SK-N-SH (cell line): Measurements from ENCODE around the gene CSTPP1. TPM values are rescaled to one million over a fixed set of nuclear protein-coding genes. Genes with fewer than 3 reads are reported as not detected.

ENCODE experiments used
- CTCF ChIA-PET: fragments of 300-600, 350-600 bp; formaldehyde crosslinking; extraction: SDS; loops from one replicate; lab custom pipeline; 2021; lab: Yijun Ruan, JAX
- POLR2A ChIA-PET: fragments of 350-600 bp; sonication (Branson Sonifier 250); formaldehyde crosslinking; extraction: SDS; loops from one replicate; lab custom pipeline; 2020; ENCODE audit warnings: antibody characterized with exemption, inconsistent platforms; lab: Yijun Ruan, JAX
- DNase-seq: peaks from one replicate; pipeline ENCODE4 v3.0.0; 2012
- H2AFZ ChIP-seq: fragments of 200-600 bp; sonication (generic); 2 replicates; pipeline ENCODE4 v1.8.1; 2016; ENCODE audit warnings: antibody characterized with exemption, mild to moderate bottlenecking, low read depth
- H3F3A ChIP-seq: fragments of 200-600 bp; sonication (generic); replicated peaks from 2 replicates; pipeline ENCODE3; 2016; ENCODE audit warnings: antibody characterized with exemption, mild to moderate bottlenecking; ENCODE audit not compliant: insufficient read depth
- H3K27ac ChIP-seq, 2 experiments: fragments of 200-500 bp in 1 of 2; fragments of 200-600 bp in 1 of 2; sonication (Bioruptor generic) in 1 of 2; sonication (generic), shearing (Covaris generic) in 1 of 2; 2 replicates each; pipeline versions ENCODE4 v1.5.1 to v1.6.1; 2014 to 2016; ENCODE audit warnings: low read depth in 2 of 2, inconsistent platforms in 1 of 2, low read length in 1 of 2, mild to moderate bottlenecking in 1 of 2, mixed read lengths in 1 of 2
- H3K27me3 ChIP-seq: fragments of 200-600 bp; sonication (generic), shearing (Covaris generic); 2 replicates; pipeline ENCODE4 v1.6.1; 2016; ENCODE audit warnings: mixed run types; ENCODE audit not compliant: insufficient read depth
- H3K36me3 ChIP-seq, 2 experiments: fragments of 200-500 bp in 1 of 2; fragments of 200-600 bp in 1 of 2; sonication (Bioruptor generic) in 1 of 2; sonication (generic) in 1 of 2; replicated peaks in 1 of 2; 2 replicates each; pipeline versions ENCODE3 to v1.5.1; 2014 to 2016; ENCODE audit warnings: low read length in 1 of 2, mild to moderate bottlenecking in 1 of 2; ENCODE audit not compliant: insufficient read depth in 2 of 2, control insufficient read depth in 1 of 2
- H3K4me1 ChIP-seq, 2 experiments: fragments of 200-500 bp in 1 of 2; fragments of 200-600 bp in 1 of 2; sonication (Bioruptor generic) in 1 of 2; sonication (generic), shearing (Covaris generic) in 1 of 2; 2 replicates each; pipeline versions ENCODE4 v1.5.1 to v1.6.1; 2014 to 2016; ENCODE audit warnings: low read depth in 1 of 2, low read length in 1 of 2, mixed run types in 1 of 2; ENCODE audit not compliant: insufficient read depth in 2 of 2, control insufficient read depth in 1 of 2
- H3K4me2 ChIP-seq: fragments of 200-600 bp; sonication (generic), shearing (Covaris generic); 2 replicates; pipeline ENCODE4 v1.6.1; 2017; ENCODE audit warnings: mixed run types
- H3K4me3 ChIP-seq, 2 experiments: fragments of 200-500 bp in 1 of 2; fragments of 200-600 bp in 1 of 2; sonication (Bioruptor generic) in 1 of 2; sonication (generic), shearing (Covaris generic) in 1 of 2; 2 replicates each; pipeline versions ENCODE4 v1.5.1 to v1.8.1; 2014 to 2016; ENCODE audit warnings: low read depth in 2 of 2, inconsistent platforms in 1 of 2, low read length in 1 of 2, mild to moderate bottlenecking in 1 of 2, mixed read lengths in 1 of 2, moderate library complexity in 1 of 2
- H3K79me2 ChIP-seq: fragments of 200-600 bp; sonication (generic); 2 replicates; pipeline ENCODE4 v1.8.1; 2017; ENCODE audit warnings: mild to moderate bottlenecking; ENCODE audit not compliant: insufficient read depth
- H3K9ac ChIP-seq: fragments of 200-600 bp; sonication (generic); 2 replicates; pipeline ENCODE4 v1.6.1; 2017; ENCODE audit warnings: mixed run types
- H3K9me2 ChIP-seq: fragments of 200-600 bp; sonication (generic); 2 replicates; pipeline ENCODE4 v1.6.1; 2017; ENCODE audit warnings: mixed run types
- H3K9me3 ChIP-seq: fragments of 200-600 bp; sonication (generic); 2 replicates; pipeline ENCODE4 v1.6.1; 2017; ENCODE audit warnings: mixed run types, mild to moderate bottlenecking, moderate library complexity
- H4K20me1 ChIP-seq: fragments of 200-600 bp; sonication (generic); 2 replicates; pipeline ENCODE4 v1.6.1; 2017; ENCODE audit warnings: mild to moderate bottlenecking, mixed run types; ENCODE audit not compliant: insufficient read depth
- CHD2 ChIP-seq: fragments of 150-350 bp; IDR thresholded peaks from 2 replicates; pipeline ENCODE4 v1.6.1; 2018; ENCODE audit warnings: low read length; ENCODE audit not compliant: partially characterized antibody
- FOSL2 ChIP-seq: IDR thresholded peaks from 2 replicates; pipeline ENCODE4 v1.4.0; 2012; ENCODE audit warnings: low read depth, mild to moderate bottlenecking, moderate library complexity, borderline replicate concordance
- FOXJ3 ChIP-seq: sonication (generic); formaldehyde crosslinking; IDR thresholded peaks from 2 replicates; pipeline ENCODE4 v1.5.1; 2020; ENCODE audit warnings: mild to moderate bottlenecking, missing genetic modification reagents
- GABPA ChIP-seq: IDR thresholded peaks from 2 replicates; pipeline ENCODE4 v1.4.0; 2012; ENCODE audit warnings: low read depth, mild to moderate bottlenecking
- GATA2 ChIP-seq: sonication (generic); formaldehyde crosslinking; IDR thresholded peaks from 2 replicates; pipeline ENCODE4 v1.5.0; 2020; ENCODE audit warnings: mild to moderate bottlenecking, missing genetic modification reagents
- JUND ChIP-seq: IDR thresholded peaks from 2 replicates; pipeline ENCODE4 v1.4.0; 2012
- MEF2A ChIP-seq: IDR thresholded peaks from 2 replicates; pipeline ENCODE4 v1.4.0; 2012; ENCODE audit warnings: low read depth, borderline replicate concordance
- MXI1 ChIP-seq: IDR thresholded peaks from 2 replicates; pipeline ENCODE4 v1.6.1; 2012; ENCODE audit warnings: mild to moderate bottlenecking, low read depth, low read length, improper control_type of control experiment
- POLR2AphosphoS5 ChIP-seq: IDR thresholded peaks from 2 replicates; pipeline ENCODE4 v1.6.1; 2012; ENCODE audit warnings: low read depth, low read length
- RFX5 ChIP-seq: IDR thresholded peaks from 2 replicates; pipeline ENCODE4 v1.6.1; 2012; ENCODE audit warnings: mild to moderate bottlenecking, improper control_type of control experiment, low read length
- SIN3A ChIP-seq: IDR thresholded peaks from 2 replicates; pipeline ENCODE4 v1.6.1; 2012; ENCODE audit warnings: low read depth, mild to moderate bottlenecking, low read length, moderate library complexity, borderline replicate concordance
- SMC3 ChIP-seq: IDR thresholded peaks from 2 replicates; pipeline ENCODE4 v1.6.1; 2012; ENCODE audit warnings: low read depth, low read length, improper control_type of control experiment
- TAF1 ChIP-seq: IDR thresholded peaks from 2 replicates; pipeline ENCODE4 v1.6.1; 2012; ENCODE audit warnings: low read depth, mild to moderate bottlenecking, low read length, moderate library complexity, borderline replicate concordance
- TEAD4 ChIP-seq: IDR thresholded peaks from 2 replicates; pipeline ENCODE4 v1.4.0; 2012; ENCODE audit warnings: mild to moderate bottlenecking, borderline replicate concordance; ENCODE audit not compliant: insufficient read depth
- WGBS: methylation state at CpG from one replicate; pipeline ENCODE4 v1.1.6; 2017; ENCODE audit warnings: low lambda C conversion rate; 5-methylcytosine and 5-hydroxymethylcytosine counted together
- polyA plus RNA-seq, 3 experiments: library from polyadenylated mRNA; depleted of rRNA; stranded (reverse); fragments of >200 nt; gene quantifications; 2 replicates each; pipeline ENCODE4 v1.2.3, GENCODE V29; 2012
- TF ChIP-seq, protein P1 (sequence below): IDR thresholded peaks from 2 replicates; pipeline ENCODE4 v1.4.0; 2012; ENCODE audit warnings: low read depth, borderline replicate concordance
- TF ChIP-seq, protein P2 (sequence below): IDR thresholded peaks from 2 replicates; pipeline ENCODE4 v1.4.0; 2012; ENCODE audit warnings: low read depth
- TF ChIP-seq, protein P3 (sequence below): IDR thresholded peaks from 2 replicates; pipeline ENCODE4 v1.4.0; 2012; ENCODE audit warnings: low read depth, borderline replicate concordance
- TF ChIP-seq, protein P4 (sequence below): IDR thresholded peaks from 2 replicates; pipeline ENCODE4 v1.6.1; 2012; ENCODE audit warnings: mild to moderate bottlenecking, low read depth, low read length, moderate library complexity
- TF ChIP-seq, protein P5 (sequence below): fragments of 150-350 bp; IDR thresholded peaks from 2 replicates; pipeline ENCODE4 v1.6.1; 2017; ENCODE audit warnings: antibody characterized with exemption, low read length, low read depth, borderline replicate concordance
- TF ChIP-seq, protein P6 (sequence below): IDR thresholded peaks from 2 replicates; pipeline ENCODE4; 2012

The CSTPP1 gene
- polyA plus RNA-seq, 1 of the 3 experiments (the other 2 are of a cell fraction), result 85.7 TPM

DNA sequence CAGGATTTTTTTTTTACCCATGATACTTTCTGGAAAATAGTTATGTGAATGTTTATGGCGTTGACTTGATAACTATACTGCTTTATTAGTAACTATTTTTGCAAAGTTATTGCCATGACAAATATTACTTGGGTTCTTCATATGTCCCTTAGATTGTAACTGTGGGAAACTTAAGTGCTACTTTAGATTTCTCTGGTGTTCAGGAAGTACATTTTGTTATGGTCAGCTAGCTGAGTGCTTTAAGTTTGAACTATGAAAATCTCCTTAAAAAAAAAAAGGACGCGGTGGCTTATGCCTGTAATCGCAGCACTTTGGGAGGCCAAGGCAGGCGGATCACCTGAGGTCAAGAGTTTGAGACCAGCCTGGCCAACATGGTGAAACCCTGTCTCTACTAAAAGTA lies 42.8 kb downstream of the CSTPP1 start:
- Histone ChIP-seq H3F3A (peaks cover 21% of the 10 kb centered on the region), H2AFZ (no peak overlapping the region), H4K20me1 (no peaks in the 10 kb centered on the region), H3K4me2 (no peak overlapping the region), H3K4me1 (peaks cover 3 to 22% of the 10 kb centered on the region in 2 experiments), H3K27ac (peak overlapping the region in 1 of 2 experiments; percentile 68; a peak in 2 of 4 replicates), H3K9me2 (no peaks in the 10 kb centered on the region), H3K36me3 (peaks cover 0 to 5% of the 10 kb centered on the region in 2 experiments), H3K79me2 (peaks cover 16% of the 10 kb centered on the region), H3K9me3 (no peaks in the 10 kb centered on the region), H3K27me3 (no peaks in the 10 kb centered on the region), H3K4me3 (no peak overlapping the region; a peak in 1 of 4 replicates), H3K9ac (no peak overlapping the region)
- 83% methylated on average over 5 of the region's 5 CpGs for WGBS
- no peak for TF ChIP-seq RFX5
- TF ChIP-seq JUND, result no peak
- no peak for TF ChIP-seq GABPA
- no peak for TF ChIP-seq SMC3
- TF ChIP-seq, protein P1, sequence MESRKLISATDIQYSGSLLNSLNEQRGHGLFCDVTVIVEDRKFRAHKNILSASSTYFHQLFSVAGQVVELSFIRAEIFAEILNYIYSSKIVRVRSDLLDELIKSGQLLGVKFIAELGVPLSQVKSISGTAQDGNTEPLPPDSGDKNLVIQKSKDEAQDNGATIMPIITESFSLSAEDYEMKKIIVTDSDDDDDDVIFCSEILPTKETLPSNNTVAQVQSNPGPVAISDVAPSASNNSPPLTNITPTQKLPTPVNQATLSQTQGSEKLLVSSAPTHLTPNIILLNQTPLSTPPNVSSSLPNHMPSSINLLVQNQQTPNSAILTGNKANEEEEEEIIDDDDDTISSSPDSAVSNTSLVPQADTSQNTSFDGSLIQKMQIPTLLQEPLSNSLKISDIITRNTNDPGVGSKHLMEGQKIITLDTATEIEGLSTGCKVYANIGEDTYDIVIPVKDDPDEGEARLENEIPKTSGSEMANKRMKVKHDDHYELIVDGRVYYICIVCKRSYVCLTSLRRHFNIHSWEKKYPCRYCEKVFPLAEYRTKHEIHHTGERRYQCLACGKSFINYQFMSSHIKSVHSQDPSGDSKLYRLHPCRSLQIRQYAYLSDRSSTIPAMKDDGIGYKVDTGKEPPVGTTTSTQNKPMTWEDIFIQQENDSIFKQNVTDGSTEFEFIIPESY, result no peak
- TF ChIP-seq GATA2 (CRISPR knock-in tag), result no peak
- no peak for TF ChIP-seq SIN3A
- no peak for TF ChIP-seq FOXJ3 (CRISPR knock-in tag)
- TF ChIP-seq CHD2, result no peak
- no peak for TF ChIP-seq POLR2AphosphoS5
- TF ChIP-seq TAF1, result no peak
- TF ChIP-seq, protein P2, sequence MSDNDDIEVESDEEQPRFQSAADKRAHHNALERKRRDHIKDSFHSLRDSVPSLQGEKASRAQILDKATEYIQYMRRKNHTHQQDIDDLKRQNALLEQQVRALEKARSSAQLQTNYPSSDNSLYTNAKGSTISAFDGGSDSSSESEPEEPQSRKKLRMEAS, result no peak
- TF ChIP-seq, protein P3, sequence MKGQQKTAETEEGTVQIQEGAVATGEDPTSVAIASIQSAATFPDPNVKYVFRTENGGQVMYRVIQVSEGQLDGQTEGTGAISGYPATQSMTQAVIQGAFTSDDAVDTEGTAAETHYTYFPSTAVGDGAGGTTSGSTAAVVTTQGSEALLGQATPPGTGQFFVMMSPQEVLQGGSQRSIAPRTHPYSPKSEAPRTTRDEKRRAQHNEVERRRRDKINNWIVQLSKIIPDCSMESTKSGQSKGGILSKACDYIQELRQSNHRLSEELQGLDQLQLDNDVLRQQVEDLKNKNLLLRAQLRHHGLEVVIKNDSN, result no peak
- TF ChIP-seq TEAD4, result no peak
- TF ChIP-seq MEF2A, result no peak
- TF ChIP-seq, protein P4, sequence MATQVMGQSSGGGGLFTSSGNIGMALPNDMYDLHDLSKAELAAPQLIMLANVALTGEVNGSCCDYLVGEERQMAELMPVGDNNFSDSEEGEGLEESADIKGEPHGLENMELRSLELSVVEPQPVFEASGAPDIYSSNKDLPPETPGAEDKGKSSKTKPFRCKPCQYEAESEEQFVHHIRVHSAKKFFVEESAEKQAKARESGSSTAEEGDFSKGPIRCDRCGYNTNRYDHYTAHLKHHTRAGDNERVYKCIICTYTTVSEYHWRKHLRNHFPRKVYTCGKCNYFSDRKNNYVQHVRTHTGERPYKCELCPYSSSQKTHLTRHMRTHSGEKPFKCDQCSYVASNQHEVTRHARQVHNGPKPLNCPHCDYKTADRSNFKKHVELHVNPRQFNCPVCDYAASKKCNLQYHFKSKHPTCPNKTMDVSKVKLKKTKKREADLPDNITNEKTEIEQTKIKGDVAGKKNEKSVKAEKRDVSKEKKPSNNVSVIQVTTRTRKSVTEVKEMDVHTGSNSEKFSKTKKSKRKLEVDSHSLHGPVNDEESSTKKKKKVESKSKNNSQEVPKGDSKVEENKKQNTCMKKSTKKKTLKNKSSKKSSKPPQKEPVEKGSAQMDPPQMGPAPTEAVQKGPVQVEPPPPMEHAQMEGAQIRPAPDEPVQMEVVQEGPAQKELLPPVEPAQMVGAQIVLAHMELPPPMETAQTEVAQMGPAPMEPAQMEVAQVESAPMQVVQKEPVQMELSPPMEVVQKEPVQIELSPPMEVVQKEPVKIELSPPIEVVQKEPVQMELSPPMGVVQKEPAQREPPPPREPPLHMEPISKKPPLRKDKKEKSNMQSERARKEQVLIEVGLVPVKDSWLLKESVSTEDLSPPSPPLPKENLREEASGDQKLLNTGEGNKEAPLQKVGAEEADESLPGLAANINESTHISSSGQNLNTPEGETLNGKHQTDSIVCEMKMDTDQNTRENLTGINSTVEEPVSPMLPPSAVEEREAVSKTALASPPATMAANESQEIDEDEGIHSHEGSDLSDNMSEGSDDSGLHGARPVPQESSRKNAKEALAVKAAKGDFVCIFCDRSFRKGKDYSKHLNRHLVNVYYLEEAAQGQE, result no peak
- TF ChIP-seq, protein P5, sequence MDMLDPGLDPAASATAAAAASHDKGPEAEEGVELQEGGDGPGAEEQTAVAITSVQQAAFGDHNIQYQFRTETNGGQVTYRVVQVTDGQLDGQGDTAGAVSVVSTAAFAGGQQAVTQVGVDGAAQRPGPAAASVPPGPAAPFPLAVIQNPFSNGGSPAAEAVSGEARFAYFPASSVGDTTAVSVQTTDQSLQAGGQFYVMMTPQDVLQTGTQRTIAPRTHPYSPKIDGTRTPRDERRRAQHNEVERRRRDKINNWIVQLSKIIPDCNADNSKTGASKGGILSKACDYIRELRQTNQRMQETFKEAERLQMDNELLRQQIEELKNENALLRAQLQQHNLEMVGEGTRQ, result no peak
- TF ChIP-seq, protein P6, sequence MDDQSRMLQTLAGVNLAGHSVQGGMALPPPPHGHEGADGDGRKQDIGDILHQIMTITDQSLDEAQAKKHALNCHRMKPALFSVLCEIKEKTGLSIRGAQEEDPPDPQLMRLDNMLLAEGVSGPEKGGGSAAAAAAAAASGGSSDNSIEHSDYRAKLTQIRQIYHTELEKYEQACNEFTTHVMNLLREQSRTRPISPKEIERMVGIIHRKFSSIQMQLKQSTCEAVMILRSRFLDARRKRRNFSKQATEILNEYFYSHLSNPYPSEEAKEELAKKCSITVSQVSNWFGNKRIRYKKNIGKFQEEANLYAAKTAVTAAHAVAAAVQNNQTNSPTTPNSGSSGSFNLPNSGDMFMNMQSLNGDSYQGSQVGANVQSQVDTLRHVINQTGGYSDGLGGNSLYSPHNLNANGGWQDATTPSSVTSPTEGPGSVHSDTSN, result no peak
- TF ChIP-seq MXI1, result no peak
- no peak for TF ChIP-seq FOSL2
- POLR2A ChIA-PET, result no interaction called here
- CTCF ChIA-PET, result interaction anchor here (1.0 kb wide), 1 partner anchor 174 kb away, joined by 3 read pairs; no protein-coding TSS in a partner anchor
- no peak for DNase-seq
